Adipocyte (in vitro differentiated cells): Measurements from ENCODE around the gene AP5S1.

Experiments
- DNase-seq: peaks from one replicate; pipeline ENCODE4 v3.0.0-alpha.2; 2015; ENCODE audit warnings: low read depth
- H3K27me3 ChIP-seq: replicated peaks from 2 replicates; pipeline ENCODE4 v1.7.0; 2013; ENCODE audit warnings: mild to moderate bottlenecking, low read length, moderate library complexity; ENCODE audit not compliant: control insufficient read depth, insufficient read depth
- H3K36me3 ChIP-seq: 2 replicates; pipeline ENCODE4 v1.7.0; 2013; ENCODE audit warnings: low read length, mild to moderate bottlenecking, moderate library complexity; ENCODE audit not compliant: control insufficient read depth, insufficient read depth, severe bottlenecking
- H3K4me1 ChIP-seq: 2 replicates; pipeline ENCODE4 v1.7.0; 2013; ENCODE audit warnings: mild to moderate bottlenecking, low read length, moderate library complexity; ENCODE audit not compliant: control insufficient read depth, insufficient read depth
- H3K4me3 ChIP-seq: 2 replicates; pipeline ENCODE4 v1.7.0; 2013; ENCODE audit warnings: mild to moderate bottlenecking, low read length, moderate library complexity
- H3K9ac ChIP-seq: 2 replicates; pipeline ENCODE4 v1.7.0; 2013; ENCODE audit warnings: mild to moderate bottlenecking, low read length, moderate library complexity
- H3K9me3 ChIP-seq: 2 replicates; pipeline ENCODE4 v1.7.0; 2013; ENCODE audit warnings: mild to moderate bottlenecking, low read length, moderate library complexity; ENCODE audit not compliant: control insufficient read depth

The AP5S1 gene

DNA sequence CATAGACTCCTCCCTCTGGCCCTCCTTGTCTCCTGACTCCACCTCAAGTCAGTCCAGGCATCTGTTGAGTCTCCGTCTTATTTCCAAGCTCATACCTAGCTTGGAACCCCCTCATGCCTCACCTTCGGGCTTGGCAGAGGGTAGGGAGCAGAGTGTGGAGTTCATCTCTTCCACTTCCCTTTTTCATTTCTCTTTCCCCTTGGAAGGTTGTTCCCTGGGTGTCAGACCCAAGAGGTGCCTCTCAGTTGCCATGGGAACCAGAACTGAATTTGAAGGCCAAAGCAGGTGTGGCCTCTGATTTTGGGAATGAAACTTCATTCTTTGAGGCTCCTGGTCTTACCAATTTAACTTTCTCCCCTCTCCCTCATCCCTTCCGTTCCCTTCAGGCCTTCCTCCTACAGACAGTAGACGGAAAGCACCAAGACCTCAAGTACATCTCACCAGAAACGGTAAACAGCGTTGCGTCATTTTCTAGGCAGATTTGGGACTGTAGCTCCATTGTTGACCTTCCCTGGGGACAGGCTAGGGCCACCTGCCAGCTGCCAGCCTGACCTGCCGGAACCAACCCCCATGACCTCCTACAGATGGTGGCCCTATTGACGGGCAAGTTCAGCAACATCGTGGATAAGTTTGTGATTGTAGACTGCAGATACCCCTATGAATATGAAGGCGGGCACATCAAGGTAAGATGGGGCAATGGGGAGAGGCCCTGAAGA, 17.7 kb upstream of the AP5S1 start:
- Histone ChIP-seq H3K4me3 (no peak overlapping the region), H3K9me3 (no peaks in the 10 kb centered on the region), H3K36me3 (peaks cover 42% of the 10 kb centered on the region), H3K27me3 (no peaks in the 10 kb centered on the region), H3K4me1 (peaks cover 34% of the 10 kb centered on the region), H3K9ac (no peak overlapping the region)
- no peak for DNase-seq

GRCh38 chr20:3803289-3803688, 17.1 kb upstream of the AP5S1 start:
- H3K36me3 ChIP-seq = peaks cover 42% of the 10 kb centered on the region

DNA sequence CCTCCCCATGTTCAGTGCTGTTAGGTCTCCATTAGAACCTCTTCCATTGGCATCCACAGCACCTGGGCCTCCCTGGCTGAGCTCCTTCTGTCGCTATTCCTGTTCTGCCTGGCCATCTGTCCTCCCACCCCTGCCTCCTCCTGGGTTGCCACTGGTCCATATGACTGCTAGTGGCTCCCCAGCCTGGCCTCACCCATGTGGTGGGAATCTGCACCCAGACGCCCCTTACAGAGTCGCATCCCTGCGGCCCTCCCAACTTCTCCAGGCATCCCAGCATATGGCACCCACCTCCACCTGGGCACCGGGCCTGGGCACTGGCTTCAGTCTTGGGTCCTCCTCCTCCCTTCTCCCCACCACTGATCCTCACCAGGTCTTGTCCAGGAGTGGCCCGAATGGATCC, 16.5 kb upstream of the AP5S1 start:
- no peak for DNase-seq
- no peaks in the 10 kb centered on the region for H3K9me3 ChIP-seq
- peaks cover 36% of the 10 kb centered on the region for H3K4me1 ChIP-seq
- no peak overlapping the region for H3K9ac ChIP-seq
- no peak overlapping the region for H3K4me3 ChIP-seq
- no peaks in the 10 kb centered on the region for H3K27me3 ChIP-seq
- peaks cover 40% of the 10 kb centered on the region for H3K36me3 ChIP-seq

More at GRCh38 chr20:3803289-3803688, 17.1 kb upstream of the AP5S1 start:
- Histone ChIP-seq H3K9ac (no peak overlapping the region), H3K4me1 (peaks cover 34% of the 10 kb centered on the region), H3K4me3 (no peak overlapping the region), H3K9me3 (no peaks in the 10 kb centered on the region), H3K27me3 (no peaks in the 10 kb centered on the region)
- DNase-seq = no peak

DNA sequence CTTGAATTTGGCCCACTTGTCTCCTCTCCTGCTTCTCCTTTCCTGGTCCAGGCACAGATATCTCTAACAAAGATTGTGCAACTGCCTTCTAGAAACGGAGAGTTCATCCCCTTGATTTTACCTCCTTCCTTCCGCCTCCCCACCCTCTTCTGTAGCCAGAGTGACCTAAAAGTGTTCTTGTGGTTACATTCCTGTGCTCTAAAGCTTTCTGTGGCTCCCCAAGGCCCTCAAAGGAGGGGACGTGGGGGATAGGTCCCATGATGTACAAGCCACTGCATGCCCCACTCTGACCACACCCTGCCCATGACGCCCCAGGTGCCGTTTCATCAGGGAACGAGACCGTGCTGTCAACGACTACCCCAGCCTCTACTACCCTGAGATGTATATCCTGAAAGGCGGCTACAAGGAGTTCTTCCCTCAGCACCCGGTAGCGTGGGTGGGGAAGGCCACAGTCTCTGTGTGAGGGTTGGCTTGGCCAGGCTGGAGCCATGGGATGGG, 16.0 kb upstream of the AP5S1 start:
- DNase-seq = no peak
- no peak overlapping the region for H3K9ac ChIP-seq
- no peaks in the 10 kb centered on the region for H3K9me3 ChIP-seq
- no peaks in the 10 kb centered on the region for H3K27me3 ChIP-seq
- H3K36me3 ChIP-seq = peaks cover 38% of the 10 kb centered on the region
- H3K4me3 ChIP-seq = no peak overlapping the region
- peaks cover 36% of the 10 kb centered on the region for H3K4me1 ChIP-seq

- Histone ChIP-seq H3K9ac (peak overlapping the region; percentile 68), H3K9me3 (no peaks in the 10 kb centered on the region), H3K4me3 (no peak overlapping the region), H3K27me3 (no peaks in the 10 kb centered on the region), H3K4me1 (peaks cover 37% of the 10 kb centered on the region), H3K36me3 (peaks cover 38% of the 10 kb centered on the region)
- no peak for DNase-seq
These were observed 15.6 kb upstream of the AP5S1 start for GRCh38 chr20:3804781-3805180.

DNA sequence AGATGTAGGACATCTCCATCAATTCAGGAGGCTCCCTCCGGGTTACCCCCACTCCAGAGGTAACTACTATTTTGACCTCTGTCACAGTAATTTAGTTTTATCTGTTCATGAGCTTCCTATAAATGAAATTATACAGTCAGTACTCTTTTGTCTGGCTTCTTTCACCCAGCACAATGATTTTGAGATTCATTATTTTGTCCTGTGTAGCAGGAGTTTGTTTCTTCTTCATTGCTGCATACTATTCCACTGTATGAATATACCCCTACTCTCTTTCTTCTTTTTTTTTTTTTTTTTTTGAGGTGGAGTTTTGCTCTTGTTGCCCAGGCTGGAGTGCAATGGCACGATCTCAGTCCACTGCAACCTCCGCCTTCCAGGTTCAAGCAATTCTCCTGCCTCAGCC, 11.8 kb upstream of the AP5S1 start:
- Histone ChIP-seq H3K9me3 (no peaks in the 10 kb centered on the region), H3K4me1 (peaks cover 61% of the 10 kb centered on the region), H3K27me3 (no peaks in the 10 kb centered on the region), H3K9ac (peak overlapping the region; percentile 88), H3K4me3 (peak overlapping the region; percentile 76), H3K36me3 (peaks cover 4% of the 10 kb centered on the region)
- no peak for DNase-seq

- Histone ChIP-seq H3K9ac (peak overlapping the region; percentile 89), H3K36me3 (no peaks in the 10 kb centered on the region), H3K4me3 (peak overlapping the region; percentile 77), H3K27me3 (no peaks in the 10 kb centered on the region), H3K4me1 (peaks cover 46% of the 10 kb centered on the region), H3K9me3 (no peaks in the 10 kb centered on the region)
- peak; percentile 99 for DNase-seq
These were observed 8.7 kb upstream of the AP5S1 start for GRCh38 chr20:3811467-3812258.

GRCh38 chr20:3812259-3812681, 8.1 kb upstream of the AP5S1 start:
- H3K4me3 ChIP-seq = no peak overlapping the region
- H3K4me1 ChIP-seq = peaks cover 40% of the 10 kb centered on the region
- no peak for DNase-seq

DNA sequence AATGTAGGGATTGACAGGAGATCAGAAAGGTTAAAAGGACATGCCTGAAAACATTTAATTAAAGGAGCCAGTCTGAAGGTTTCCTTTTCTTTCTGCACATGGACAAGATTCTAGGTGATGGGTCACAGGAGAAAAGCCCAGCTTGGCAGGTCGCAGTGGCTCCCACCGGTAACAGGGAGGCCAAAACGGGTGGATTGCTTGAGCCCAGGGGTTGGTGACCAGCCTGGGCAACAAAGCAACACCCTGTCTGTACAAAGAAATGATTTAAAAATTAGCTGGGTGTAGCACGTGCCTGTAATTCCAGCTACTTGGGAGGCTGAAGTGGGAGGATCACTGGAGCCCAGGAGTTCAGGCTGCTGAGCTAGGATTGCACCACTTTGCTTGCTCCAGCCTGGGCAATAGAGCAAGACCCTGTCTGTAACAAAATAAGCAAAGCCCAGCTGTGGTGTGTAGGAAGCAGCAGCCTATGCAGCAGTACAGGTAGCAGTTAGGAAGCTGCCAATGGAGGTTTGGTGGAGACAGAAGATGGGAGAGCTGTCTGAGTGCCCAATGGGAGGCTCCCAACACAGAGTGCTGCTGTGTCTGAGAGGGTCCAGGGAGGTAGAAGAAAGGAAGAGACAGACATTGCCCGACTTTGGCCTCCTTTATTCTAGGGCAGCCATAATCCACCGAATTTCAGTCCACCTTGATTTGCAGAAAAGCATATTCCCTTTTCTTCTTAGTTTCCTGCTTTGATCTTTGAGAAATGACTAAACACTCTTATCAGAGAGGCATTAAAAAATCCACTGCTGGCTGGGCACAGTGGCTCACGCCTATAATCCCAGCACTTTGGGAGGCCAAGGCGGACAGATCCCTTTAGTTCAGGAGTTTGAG, 7.1 kb upstream of the AP5S1 start:
- DNase-seq = no peak
- Histone ChIP-seq H3K27me3 (no peaks in the 10 kb centered on the region), H3K9ac (peak overlapping the region; percentile 9), H3K4me1 (peaks cover 33% of the 10 kb centered on the region), H3K9me3 (no peaks in the 10 kb centered on the region), H3K36me3 (no peaks in the 10 kb centered on the region), H3K4me3 (no peak overlapping the region)

More at GRCh38 chr20:3812259-3812681, 8.1 kb upstream of the AP5S1 start:
- H3K9me3 ChIP-seq = no peaks in the 10 kb centered on the region
- peak overlapping the region; percentile 62 for H3K9ac ChIP-seq
- no peaks in the 10 kb centered on the region for H3K36me3 ChIP-seq
- no peaks in the 10 kb centered on the region for H3K27me3 ChIP-seq

DNA sequence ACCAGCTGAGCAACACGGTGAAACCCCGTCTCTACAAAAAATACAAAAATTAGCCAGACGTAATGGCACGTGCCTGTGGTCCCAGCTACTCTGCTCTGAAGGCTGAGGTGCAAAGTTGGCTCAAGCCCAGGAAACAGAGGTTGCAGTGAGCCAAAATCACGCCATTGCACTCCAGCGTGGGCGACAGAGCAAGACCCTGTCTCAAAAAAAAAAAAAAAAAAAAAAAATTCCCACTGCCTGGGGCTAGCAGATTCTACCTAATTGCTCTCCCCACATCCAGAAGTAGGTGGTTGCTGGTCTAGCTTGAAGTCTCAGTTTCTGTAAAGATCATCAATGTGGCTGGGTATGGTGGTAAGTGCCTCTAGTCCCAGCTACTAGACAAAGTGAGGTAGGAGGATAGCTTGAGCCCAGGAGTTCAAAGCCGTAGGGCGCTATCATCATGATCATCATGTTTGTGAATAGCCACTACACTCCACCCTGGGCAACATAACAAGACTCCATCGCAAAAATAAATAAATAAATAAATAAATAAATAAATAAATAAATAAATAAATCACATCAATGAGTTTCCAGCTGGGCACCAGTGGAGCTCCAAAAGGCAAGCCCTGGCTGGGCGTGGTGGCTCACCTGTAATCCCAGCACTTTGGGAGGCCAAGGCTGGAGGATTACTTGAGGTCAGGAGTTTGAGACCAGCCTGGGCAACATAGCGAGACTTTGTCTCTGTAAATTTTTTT, 6.3 kb upstream of the AP5S1 start:
- no peaks in the 10 kb centered on the region for H3K9me3 ChIP-seq
- H3K36me3 ChIP-seq = no peaks in the 10 kb centered on the region
- no peaks in the 10 kb centered on the region for H3K27me3 ChIP-seq
- DNase-seq = no peak
- H3K9ac ChIP-seq = no peak overlapping the region
- peaks cover 29% of the 10 kb centered on the region for H3K4me1 ChIP-seq
- H3K4me3 ChIP-seq = no peak overlapping the region
